ENCODE measurements around the gene ABCA2. TPM values are rescaled to one million over a fixed set of nuclear protein-coding genes. Genes with fewer than 3 reads are reported as not detected.

Gene ABCA2
- polyA plus RNA-seq, 2 donors: 7.7 to 14.7 TPM

GRCh38 chr9:137032858-137033257 lies 4.8 kb upstream of the ABCA2 start:
- peak overlapping the region in 1 of 2 donors; percentile 11 for H3K27ac ChIP-seq (ENCODE audit: low read depth in 2 of 2, low read length in 1 of 2)

GRCh38 chr9:137031904-137032640 lies 4.0 kb upstream of the ABCA2 start, which contains the start of gene FUT7:
FUT7 (minus strand) TSS chr9:137032088; CDS start chr9:137031991, 97 bp downstream.
- WGBS, 2 donors: 51 to 53% methylated on average over 16 of the region's 16 CpGs
- Histone ChIP-seq H3K9me3 (ENCODE audit: control insufficient read depth in 2 of 2, insufficient read depth in 1 of 2, low read depth in 1 of 2, low read length in 1 of 2) (no peaks in the 10 kb centered on the region), H3K27me3 (ENCODE audit: control insufficient read depth in 1 of 2, insufficient read depth in 2 of 2, low read length in 2 of 2) (no peaks in the 10 kb centered on the region), H3K27ac (ENCODE audit: low read depth in 2 of 2, low read length in 1 of 2) (peak within 1 kb of the TSS in 1 of 2 donors; percentile 11), H3K4me3 (ENCODE audit: low read depth in 1 of 2, low read length in 2 of 2) (peak within 1 kb of the TSS in 1 of 2 donors; percentile 15), H3K4me1 (ENCODE audit: control insufficient read depth in 2 of 2, insufficient read depth in 2 of 2, low read length in 1 of 2) (peaks cover 12 to 14% of the 10 kb centered on the region in 2 donors), H3K36me3 (ENCODE audit: control insufficient read depth in 2 of 2, insufficient read depth in 2 of 2, low read length in 1 of 2) (no peaks in the 10 kb centered on the region)

More at GRCh38 chr9:137032858-137033257, 4.8 kb upstream of the ABCA2 start:
- H3K36me3 ChIP-seq (ENCODE audit: control insufficient read depth in 2 of 2, insufficient read depth in 2 of 2, low read length in 1 of 2): no peaks in the 10 kb centered on the region
- H3K4me1 ChIP-seq (ENCODE audit: control insufficient read depth in 2 of 2, insufficient read depth in 2 of 2, low read length in 1 of 2): peaks cover 8 to 9% of the 10 kb centered on the region in 2 donors
- H3K4me3 ChIP-seq (ENCODE audit: low read depth in 1 of 2, low read length in 2 of 2): no peak overlapping the region
- H3K9me3 ChIP-seq (ENCODE audit: control insufficient read depth in 2 of 2, insufficient read depth in 1 of 2, low read depth in 1 of 2, low read length in 1 of 2): no peaks in the 10 kb centered on the region
- 75 to 79% methylated on average over 10 of the region's 10 CpGs for WGBS, 2 donors
- H3K27me3 ChIP-seq (ENCODE audit: control insufficient read depth in 1 of 2, insufficient read depth in 2 of 2, low read length in 2 of 2): no peaks in the 10 kb centered on the region

GRCh38 chr9:137030538-137031527 lies 2.8 kb upstream of the ABCA2 start:
- Histone ChIP-seq H3K4me1 (ENCODE audit: control insufficient read depth in 2 of 2, insufficient read depth in 2 of 2, low read length in 1 of 2) (peaks cover 14 to 18% of the 10 kb centered on the region in 2 donors), H3K27ac (ENCODE audit: low read depth in 2 of 2, low read length in 1 of 2) (no peak overlapping the region), H3K4me3 (ENCODE audit: low read depth in 1 of 2, low read length in 2 of 2) (peak overlapping the region in 1 of 2 donors; percentile 15), H3K27me3 (ENCODE audit: control insufficient read depth in 1 of 2, insufficient read depth in 2 of 2, low read length in 2 of 2) (no peaks in the 10 kb centered on the region), H3K36me3 (ENCODE audit: control insufficient read depth in 2 of 2, insufficient read depth in 2 of 2, low read length in 1 of 2) (no peaks in the 10 kb centered on the region), H3K9me3 (ENCODE audit: control insufficient read depth in 2 of 2, insufficient read depth in 1 of 2, low read depth in 1 of 2, low read length in 1 of 2) (no peaks in the 10 kb centered on the region)
- 78 to 79% methylated on average over 65 of the region's 65 CpGs for WGBS, 2 donors

GRCh38 chr9:137030006-137030405 lies 2.0 kb upstream of the ABCA2 start:
- Histone ChIP-seq H3K4me1 (ENCODE audit: control insufficient read depth in 2 of 2, insufficient read depth in 2 of 2, low read length in 1 of 2) (peaks cover 9 to 22% of the 10 kb centered on the region in 2 donors), H3K4me3 (ENCODE audit: low read depth in 1 of 2, low read length in 2 of 2) (no peak overlapping the region), H3K36me3 (ENCODE audit: control insufficient read depth in 2 of 2, insufficient read depth in 2 of 2, low read length in 1 of 2) (no peaks in the 10 kb centered on the region), H3K9me3 (ENCODE audit: control insufficient read depth in 2 of 2, insufficient read depth in 1 of 2, low read depth in 1 of 2, low read length in 1 of 2) (no peaks in the 10 kb centered on the region), H3K27ac (ENCODE audit: low read depth in 2 of 2, low read length in 1 of 2) (no peak overlapping the region), H3K27me3 (ENCODE audit: control insufficient read depth in 1 of 2, insufficient read depth in 2 of 2, low read length in 2 of 2) (no peaks in the 10 kb centered on the region)
- WGBS, 2 donors: 72 to 78% methylated on average over 14 to 15 of the region's 15 CpGs

GRCh38 chr9:137029058-137029936 lies 1.3 kb upstream of the ABCA2 start:
- peak overlapping the region in 1 of 2 donors; percentile 38 for H3K4me3 ChIP-seq (ENCODE audit: low read depth in 1 of 2, low read length in 2 of 2)
- 25 to 27% methylated on average over 19 of the region's 19 CpGs for WGBS, 2 donors

GRCh38 chr9:137028263-137029057 lies 423 bp upstream of the ABCA2 start:
- Histone ChIP-seq H3K36me3 (ENCODE audit: control insufficient read depth in 2 of 2, insufficient read depth in 2 of 2, low read length in 1 of 2) (peaks cover 0 to 3% of the 10 kb centered on the region in 2 donors), H3K27ac (ENCODE audit: low read depth in 2 of 2, low read length in 1 of 2) (peak overlapping the region in 1 of 2 donors; percentile 66), H3K9me3 (ENCODE audit: control insufficient read depth in 2 of 2, insufficient read depth in 1 of 2, low read depth in 1 of 2, low read length in 1 of 2) (no peaks in the 10 kb centered on the region), H3K4me3 (ENCODE audit: low read depth in 1 of 2, low read length in 2 of 2) (peak overlapping the region; percentile 38 to 58), H3K27me3 (ENCODE audit: control insufficient read depth in 1 of 2, insufficient read depth in 2 of 2, low read length in 2 of 2) (no peaks in the 10 kb centered on the region), H3K4me1 (ENCODE audit: control insufficient read depth in 2 of 2, insufficient read depth in 2 of 2, low read length in 1 of 2) (peaks cover 8 to 20% of the 10 kb centered on the region in 2 donors)
- WGBS, 2 donors: 0 to 1% methylated on average over 69 to 98 of the region's 98 CpGs

More at GRCh38 chr9:137029058-137029936, 1.3 kb upstream of the ABCA2 start:
- H3K27me3 ChIP-seq (ENCODE audit: control insufficient read depth in 1 of 2, insufficient read depth in 2 of 2, low read length in 2 of 2): no peaks in the 10 kb centered on the region
- peak overlapping the region in 1 of 2 donors; percentile 66 for H3K27ac ChIP-seq (ENCODE audit: low read depth in 2 of 2, low read length in 1 of 2)
- no peaks in the 10 kb centered on the region for H3K36me3 ChIP-seq (ENCODE audit: control insufficient read depth in 2 of 2, insufficient read depth in 2 of 2, low read length in 1 of 2)
- peaks cover 8 to 20% of the 10 kb centered on the region in 2 donors for H3K4me1 ChIP-seq (ENCODE audit: control insufficient read depth in 2 of 2, insufficient read depth in 2 of 2, low read length in 1 of 2)
- no peaks in the 10 kb centered on the region for H3K9me3 ChIP-seq (ENCODE audit: control insufficient read depth in 2 of 2, insufficient read depth in 1 of 2, low read depth in 1 of 2, low read length in 1 of 2)

- Histone ChIP-seq H3K4me3 (ENCODE audit: low read depth in 1 of 2, low read length in 2 of 2) (no peak overlapping the region), H3K4me1 (ENCODE audit: control insufficient read depth in 2 of 2, insufficient read depth in 2 of 2, low read length in 1 of 2) (peaks cover 8 to 20% of the 10 kb centered on the region in 2 donors), H3K36me3 (ENCODE audit: control insufficient read depth in 2 of 2, insufficient read depth in 2 of 2, low read length in 1 of 2) (peaks cover 0 to 3% of the 10 kb centered on the region in 2 donors), H3K9me3 (ENCODE audit: control insufficient read depth in 2 of 2, insufficient read depth in 1 of 2, low read depth in 1 of 2, low read length in 1 of 2) (peaks cover 0 to 2% of the 10 kb centered on the region in 2 donors), H3K27me3 (ENCODE audit: control insufficient read depth in 1 of 2, insufficient read depth in 2 of 2, low read length in 2 of 2) (no peaks in the 10 kb centered on the region), H3K27ac (ENCODE audit: low read depth in 2 of 2, low read length in 1 of 2) (no peak overlapping the region)
- 53 to 54% methylated on average over 4 of the region's 4 CpGs for WGBS, 2 donors
Measured at GRCh38 chr9:137026828-137027227, 1.2 kb downstream of the ABCA2 start.

GRCh38 chr9:137026384-137026783 lies 1.7 kb downstream of the ABCA2 start:
- no peaks in the 10 kb centered on the region for H3K27me3 ChIP-seq (ENCODE audit: control insufficient read depth in 1 of 2, insufficient read depth in 2 of 2, low read length in 2 of 2)
- peaks cover 0 to 3% of the 10 kb centered on the region in 2 donors for H3K36me3 ChIP-seq (ENCODE audit: control insufficient read depth in 2 of 2, insufficient read depth in 2 of 2, low read length in 1 of 2)
- peaks cover 0 to 3% of the 10 kb centered on the region in 2 donors for H3K9me3 ChIP-seq (ENCODE audit: control insufficient read depth in 2 of 2, insufficient read depth in 1 of 2, low read depth in 1 of 2, low read length in 1 of 2)
- H3K4me1 ChIP-seq (ENCODE audit: control insufficient read depth in 2 of 2, insufficient read depth in 2 of 2, low read length in 1 of 2): peaks cover 8 to 20% of the 10 kb centered on the region in 2 donors
- WGBS, 2 donors: 71 to 81% methylated on average over 2 of the region's 2 CpGs
- H3K27ac ChIP-seq (ENCODE audit: low read depth in 2 of 2, low read length in 1 of 2): no peak overlapping the region
- H3K4me3 ChIP-seq (ENCODE audit: low read depth in 1 of 2, low read length in 2 of 2): no peak overlapping the region

Data from esophagus (tissue), 2 donors.